Uterus (tissue), 4 donors: ENCODE data around the gene ME3. TPM values are rescaled to one million over a fixed set of nuclear protein-coding genes. Genes with fewer than 3 reads are reported as not detected.

Experiments
- DNase-seq, 2 donors: peaks; one replicate each; pipeline ENCODE4 v3.0.0-alpha.2; 2019 to 2020
- H3K27ac ChIP-seq, 2 donors: fragments of 200-600 bp; sonication (generic); 1 replicate in 1 of 2; 2 replicates in 1 of 2; pipeline ENCODE4 v1.5.1; 2016 to 2018
- H3K27me3 ChIP-seq, 2 donors: fragments of 200-600 bp; sonication (generic); one replicate each; pipeline ENCODE4 v1.5.1; 2018 to 2019; ENCODE audit warnings: control low read depth in 1 of 2
- H3K36me3 ChIP-seq, 2 donors: fragments of 200-600 bp; sonication (generic); one replicate each; pipeline ENCODE4 v1.5.1; 2019; ENCODE audit warnings: control low read depth in 1 of 2
- H3K4me1 ChIP-seq, 2 donors: fragments of 200-600 bp; sonication (generic); one replicate each; pipeline ENCODE4 v1.5.1; 2018 to 2019; ENCODE audit warnings: control low read depth in 1 of 2
- H3K4me3 ChIP-seq, 2 donors: fragments of 200-600 bp; sonication (generic); 1 replicate in 1 of 2; 2 replicates in 1 of 2; pipeline ENCODE4 v1.5.1; 2018 to 2019; ENCODE audit warnings: mild to moderate bottlenecking in 1 of 2
- H3K9me3 ChIP-seq, 2 donors: fragments of 200-600 bp; sonication (generic); one replicate each; pipeline ENCODE4 v1.5.1; 2019; ENCODE audit warnings: control low read depth in 1 of 2
- POLR2A ChIP-seq, 2 donors: fragments of 450-650 bp; IDR thresholded peaks; one replicate each; pipeline ENCODE4 v1.6.1; 2016; ENCODE audit warnings: antibody characterized with exemption in 2 of 2, mild to moderate bottlenecking in 1 of 2, moderate library complexity in 1 of 2
- intact Hi-C: fragments of 100-400 bp; cut with DNase I; formaldehyde crosslinking; loops from one replicate; pipeline ENCODE4 v1.15.1; 2023; ENCODE audit warnings: low total_unique reads
- total RNA-seq, 4 donors: library from RNA; depleted of rRNA in 3 of 4; stranded (reverse); fragments of >200 nt in 3 of 4; gene quantifications; one replicate each; pipeline versions ENCODE4 v1.1.0 to v1.2.4, GENCODE V29; 2014 to 2023
- TF ChIP-seq, protein P1 (sequence below), 4 experiments: fragments of 200-600 bp in 2 of 4; fragments of 450-650 bp in 2 of 4; sonication (generic) in 2 of 4; IDR thresholded peaks; one replicate each; pipeline ENCODE4 v1.5.1; 2016 to 2019; ENCODE audit warnings: antibody characterized with exemption in 4 of 4, mild to moderate bottlenecking in 2 of 4, moderate library complexity in 1 of 4
- donor health status: DM: yes; HTN: yes; CAD: no.

The ME3 gene
- total RNA-seq, result 100 to 1,000 TPM in 1 of 4 donors, 10 to 100 TPM in 3; 44.3 to 169 (median 54.2) TPM

DNA sequence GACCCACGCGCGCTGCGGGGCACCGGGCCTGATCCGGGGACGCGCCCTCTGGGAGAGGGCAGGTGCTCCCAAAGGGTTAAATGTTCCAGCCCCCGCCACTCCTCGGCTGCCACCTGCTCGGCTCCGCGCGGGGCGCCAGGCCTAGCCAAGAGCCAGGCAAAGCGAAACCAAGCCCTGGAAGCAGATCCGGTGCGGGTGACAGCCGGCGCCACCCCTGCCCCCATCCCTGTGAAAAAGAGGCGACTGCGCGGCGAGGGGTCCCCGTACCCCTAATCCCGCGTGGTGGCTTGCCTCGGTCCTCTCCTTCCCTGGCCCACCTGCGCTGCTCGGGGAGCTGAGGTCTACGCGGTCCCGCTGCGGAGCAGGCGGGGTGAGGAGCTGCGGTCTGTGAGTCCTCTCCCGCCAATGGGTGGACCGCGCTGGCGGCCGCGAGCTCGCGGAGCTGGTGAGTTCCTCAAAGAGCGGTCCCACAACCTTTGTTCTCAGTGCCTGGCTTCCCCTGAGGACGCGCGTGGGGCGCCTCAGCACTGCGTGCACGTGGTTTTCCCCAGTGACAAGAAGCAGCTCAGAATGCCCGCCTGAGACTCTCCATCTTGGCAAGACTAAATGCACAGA, at the start of gene ME3:
Gene ME3 (minus strand): TSS at position 610 of the 615 bp plus-strand sequence.
- peaks cover 3 to 4% of the 10 kb centered on the region in 2 donors for H3K4me1 ChIP-seq
- DNase-seq, result peak; percentile 63 to 66
- H3K36me3 ChIP-seq, result no peaks in the 10 kb centered on the region
- peak within 1 kb of the TSS; percentile 96 to 98 for H3K27ac ChIP-seq
- H3K4me3 ChIP-seq, result peak within 1 kb of the TSS; percentile 76 to 80
- TF ChIP-seq POLR2A (IDR thresholded peaks at IDR 0.05), result peak in 1 of 2 donors; percentile 9
- TF ChIP-seq, protein P1, sequence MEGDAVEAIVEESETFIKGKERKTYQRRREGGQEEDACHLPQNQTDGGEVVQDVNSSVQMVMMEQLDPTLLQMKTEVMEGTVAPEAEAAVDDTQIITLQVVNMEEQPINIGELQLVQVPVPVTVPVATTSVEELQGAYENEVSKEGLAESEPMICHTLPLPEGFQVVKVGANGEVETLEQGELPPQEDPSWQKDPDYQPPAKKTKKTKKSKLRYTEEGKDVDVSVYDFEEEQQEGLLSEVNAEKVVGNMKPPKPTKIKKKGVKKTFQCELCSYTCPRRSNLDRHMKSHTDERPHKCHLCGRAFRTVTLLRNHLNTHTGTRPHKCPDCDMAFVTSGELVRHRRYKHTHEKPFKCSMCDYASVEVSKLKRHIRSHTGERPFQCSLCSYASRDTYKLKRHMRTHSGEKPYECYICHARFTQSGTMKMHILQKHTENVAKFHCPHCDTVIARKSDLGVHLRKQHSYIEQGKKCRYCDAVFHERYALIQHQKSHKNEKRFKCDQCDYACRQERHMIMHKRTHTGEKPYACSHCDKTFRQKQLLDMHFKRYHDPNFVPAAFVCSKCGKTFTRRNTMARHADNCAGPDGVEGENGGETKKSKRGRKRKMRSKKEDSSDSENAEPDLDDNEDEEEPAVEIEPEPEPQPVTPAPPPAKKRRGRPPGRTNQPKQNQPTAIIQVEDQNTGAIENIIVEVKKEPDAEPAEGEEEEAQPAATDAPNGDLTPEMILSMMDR (IDR thresholded peaks at IDR 0.05), result peak in 1 of 4 experiments; percentile 11
- no peaks in the 10 kb centered on the region for H3K9me3 ChIP-seq
- intact Hi-C loops, result no loop called here
- H3K27me3 ChIP-seq, result no peaks in the 10 kb centered on the region

DNA sequence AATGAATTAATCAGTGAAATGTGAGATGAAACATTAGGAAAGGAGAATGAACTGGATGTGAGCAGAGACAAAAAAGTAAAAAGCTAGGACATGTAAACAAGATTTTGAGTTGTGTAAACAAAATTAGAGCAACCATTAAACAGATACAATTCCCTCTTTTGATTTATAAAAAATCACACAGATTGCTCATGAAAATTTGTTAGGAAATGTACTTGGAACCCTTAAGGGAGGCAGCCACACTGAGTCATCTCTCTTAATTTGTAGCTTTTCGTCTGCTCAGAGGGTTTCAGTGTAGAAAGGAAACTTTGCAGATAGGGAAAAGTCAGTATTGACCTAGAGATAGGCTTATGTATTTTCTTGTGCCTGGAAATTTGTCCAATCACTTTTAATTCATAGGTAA, 49.6 kb upstream of the ME3 start:
- Histone ChIP-seq H3K36me3 (no peaks in the 10 kb centered on the region), H3K4me1 (no peaks in the 10 kb centered on the region), H3K9me3 (peaks cover 0 to 3% of the 10 kb centered on the region in 2 donors), H3K4me3 (no peak overlapping the region), H3K27ac (no peak overlapping the region), H3K27me3 (no peaks in the 10 kb centered on the region)
- TF ChIP-seq, protein P1 (IDR thresholded peaks at IDR 0.05), result no peak
- TF ChIP-seq POLR2A (IDR thresholded peaks at IDR 0.05), result no peak
- DNase-seq, result no peak
- intact Hi-C loops, result no loop called here

DNA sequence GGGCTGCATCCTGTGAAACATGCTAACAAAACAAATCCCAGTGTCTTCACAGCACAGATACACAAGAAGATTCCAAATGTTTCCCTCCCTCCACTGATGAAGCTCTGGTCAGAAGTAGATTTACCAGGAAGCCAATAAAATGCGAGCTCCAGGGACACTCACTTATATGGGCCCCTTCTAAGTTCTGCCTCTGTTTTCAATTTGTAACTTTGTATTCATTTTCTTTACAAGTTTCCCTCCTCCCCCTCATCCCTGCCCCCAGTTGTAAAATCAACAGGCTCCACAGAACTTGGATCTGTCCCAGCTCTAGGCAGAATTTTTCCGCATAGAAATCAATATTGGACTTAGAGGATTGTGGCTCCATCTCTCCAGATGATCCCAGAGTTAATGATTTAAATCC, 48.1 kb upstream of the ME3 start:
- H3K27ac ChIP-seq, result no peak overlapping the region
- no peaks in the 10 kb centered on the region for H3K36me3 ChIP-seq
- no peaks in the 10 kb centered on the region for H3K27me3 ChIP-seq
- H3K4me3 ChIP-seq, result no peak overlapping the region
- intact Hi-C loops, result no loop called here
- TF ChIP-seq, protein P1 (IDR thresholded peaks at IDR 0.05), result no peak
- TF ChIP-seq POLR2A (IDR thresholded peaks at IDR 0.05), result no peak
- peaks cover 0 to 3% of the 10 kb centered on the region in 2 donors for H3K9me3 ChIP-seq
- H3K4me1 ChIP-seq, result no peaks in the 10 kb centered on the region
- no peak for DNase-seq

DNA sequence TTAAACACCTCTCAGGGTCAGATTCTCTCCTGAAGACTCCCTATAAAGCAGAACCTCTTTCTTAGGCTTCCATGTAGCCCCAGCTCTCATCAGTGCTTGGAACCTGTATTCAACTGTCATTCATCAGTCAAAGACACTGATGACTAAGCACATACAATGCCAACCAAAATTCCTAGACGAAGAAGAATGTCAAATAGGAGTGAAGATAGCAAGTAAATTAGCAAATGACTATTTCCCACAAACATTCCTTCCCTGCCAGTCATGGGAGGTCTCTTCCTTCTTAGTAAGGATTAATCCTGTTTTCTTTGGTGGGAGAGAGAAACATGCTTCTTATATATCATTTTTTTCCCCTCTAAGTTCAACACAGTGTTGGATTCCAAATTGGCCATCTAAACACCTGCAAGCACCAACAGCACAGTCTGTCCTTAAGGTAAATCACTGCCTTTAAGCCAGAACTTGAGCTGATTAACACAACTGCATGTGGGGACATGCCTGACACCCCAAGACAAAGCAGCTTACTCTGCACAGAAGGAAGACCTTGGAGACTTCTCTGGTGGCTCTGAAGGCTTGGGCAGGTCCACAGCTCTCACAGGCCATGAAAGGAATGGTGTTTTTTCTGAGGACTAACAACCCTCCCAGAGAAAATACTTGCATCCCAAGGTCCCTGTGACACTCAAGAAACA, 47.5 kb upstream of the ME3 start:
- no peak for DNase-seq
- no peaks in the 10 kb centered on the region for H3K4me1 ChIP-seq

More for the DNA sequence above, 47.5 kb upstream of the ME3 start:
- no peaks in the 10 kb centered on the region for H3K36me3 ChIP-seq
- H3K4me3 ChIP-seq, result no peak overlapping the region
- H3K27ac ChIP-seq, result no peak overlapping the region
- peaks cover 0 to 3% of the 10 kb centered on the region in 2 donors for H3K9me3 ChIP-seq
- no peaks in the 10 kb centered on the region for H3K27me3 ChIP-seq
- intact Hi-C loops, result no loop called here
- no peak for TF ChIP-seq POLR2A (IDR thresholded peaks at IDR 0.05)
- TF ChIP-seq, protein P1 (IDR thresholded peaks at IDR 0.05), result no peak
